Measurements from ENCODE around the gene SLC49A4. TPM values are rescaled to one million over a fixed set of nuclear protein-coding genes. Genes with fewer than 3 reads are reported as not detected.
"Not testable (repeated sequence)": the region's sequence is repeated elsewhere in the genome, so short reads cannot be mapped to it uniquely, and the experiment has no call there.

Gene SLC49A4
- total RNA-seq (2014; rRNA removed; shearing (Covaris generic)), result 11.7 and 12.6 TPM in 2 replicates
- 8.7 and 13.9 TPM in 2 replicates for polyA plus RNA-seq (2014; cell fraction: nucleus; rRNA removed)

- peak; percentile 58 for DNase-seq (ENCODE audit: extremely low read depth, low read depth)
Observed at GRCh38 chr3:122794779-122795673, at the start of gene SLC49A4. Gene SLC49A4, plus strand, starts transcription at chr3:122795069. Its CDS starts 124 bp downstream, at chr3:122795193.

GRCh38 chr3:122745369-122746021 is 49.4 kb upstream of the SLC49A4 start:
- peak; percentile 15 for DNase-seq (ENCODE audit: extremely low read depth, low read depth)

- DNase-seq (ENCODE audit: extremely low read depth, low read depth), result not testable (repeated sequence)
Observed at GRCh38 chr3:122747295-122747694, 47.6 kb upstream of the SLC49A4 start.

- DNase-seq (ENCODE audit: extremely low read depth, low read depth), result no peak
Observed at GRCh38 chr3:122748347-122748746, 46.5 kb upstream of the SLC49A4 start.

DNA sequence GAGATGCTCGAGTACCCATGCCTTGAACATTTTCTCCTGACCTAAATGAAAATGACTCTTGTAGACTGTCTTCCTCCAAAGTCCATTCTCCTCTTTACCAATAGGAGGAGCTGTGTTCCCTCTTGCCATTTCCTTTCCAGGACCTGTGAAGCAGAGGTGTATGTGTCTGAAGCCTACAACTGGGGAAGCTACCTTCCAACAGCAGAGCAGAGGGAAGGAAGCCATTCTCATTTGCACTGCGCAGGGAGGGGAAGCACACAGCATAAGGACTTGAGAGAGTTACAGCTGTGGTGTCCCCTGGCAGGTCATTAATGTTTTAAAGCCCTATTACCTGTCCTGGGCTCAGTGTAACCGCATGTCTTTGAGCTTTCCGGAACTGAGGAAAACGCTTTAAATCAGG is 39.9 kb upstream of the SLC49A4 start:
- DNase-seq (ENCODE audit: extremely low read depth, low read depth), result peak; percentile 27

DNA sequence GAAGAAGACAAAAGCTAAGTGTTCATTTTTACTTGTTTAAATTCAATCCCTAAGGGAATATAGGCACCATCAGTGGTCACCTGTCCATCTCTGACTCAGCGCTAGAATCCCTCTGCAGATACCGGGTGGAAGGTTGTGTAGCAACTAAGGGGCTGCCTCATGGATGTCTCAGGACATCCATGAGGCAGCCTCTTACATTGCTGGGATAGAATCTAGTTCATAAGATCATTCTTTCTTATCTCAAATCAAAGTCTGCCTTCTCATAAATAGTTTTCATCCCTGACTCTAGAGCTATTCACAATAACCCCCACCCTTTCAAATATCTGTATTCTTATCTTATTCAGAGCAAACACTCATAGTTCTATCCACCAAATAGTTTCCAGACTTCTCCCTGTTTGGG is 39.4 kb upstream of the SLC49A4 start:
- no peak for DNase-seq (ENCODE audit: extremely low read depth, low read depth)

DNA sequence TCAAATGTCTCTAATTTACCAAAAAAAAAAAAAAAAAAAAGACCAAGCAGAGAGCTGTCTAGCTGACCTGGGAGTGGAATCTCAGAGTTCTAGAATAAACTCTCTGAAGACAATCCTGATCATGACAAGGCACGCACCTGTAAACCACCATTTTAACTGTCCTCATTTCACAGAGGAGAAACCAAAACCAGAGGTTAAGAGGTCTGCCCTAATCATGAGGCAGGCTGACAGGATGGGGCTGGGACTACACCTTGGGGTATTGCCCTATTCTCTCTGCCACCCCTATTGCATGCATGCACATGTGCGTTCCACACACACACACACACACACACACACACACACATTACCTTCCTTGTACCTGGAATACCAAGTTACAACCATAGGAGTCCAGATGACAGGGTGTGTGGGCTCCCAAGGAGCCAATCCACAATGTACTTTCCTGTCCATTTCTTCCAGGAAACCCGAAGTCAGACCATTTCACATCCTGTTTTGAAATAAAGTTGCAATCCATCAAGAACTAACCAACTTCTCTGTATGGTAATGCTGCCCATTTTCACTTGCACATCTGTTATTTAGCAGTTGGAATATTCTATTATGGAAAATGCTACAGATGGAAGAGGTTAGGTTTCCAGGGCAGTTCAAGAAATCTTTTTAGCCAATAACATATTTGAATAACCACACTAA is 35.9 kb upstream of the SLC49A4 start:
- DNase-seq (ENCODE audit: extremely low read depth, low read depth), result no peak

DNA sequence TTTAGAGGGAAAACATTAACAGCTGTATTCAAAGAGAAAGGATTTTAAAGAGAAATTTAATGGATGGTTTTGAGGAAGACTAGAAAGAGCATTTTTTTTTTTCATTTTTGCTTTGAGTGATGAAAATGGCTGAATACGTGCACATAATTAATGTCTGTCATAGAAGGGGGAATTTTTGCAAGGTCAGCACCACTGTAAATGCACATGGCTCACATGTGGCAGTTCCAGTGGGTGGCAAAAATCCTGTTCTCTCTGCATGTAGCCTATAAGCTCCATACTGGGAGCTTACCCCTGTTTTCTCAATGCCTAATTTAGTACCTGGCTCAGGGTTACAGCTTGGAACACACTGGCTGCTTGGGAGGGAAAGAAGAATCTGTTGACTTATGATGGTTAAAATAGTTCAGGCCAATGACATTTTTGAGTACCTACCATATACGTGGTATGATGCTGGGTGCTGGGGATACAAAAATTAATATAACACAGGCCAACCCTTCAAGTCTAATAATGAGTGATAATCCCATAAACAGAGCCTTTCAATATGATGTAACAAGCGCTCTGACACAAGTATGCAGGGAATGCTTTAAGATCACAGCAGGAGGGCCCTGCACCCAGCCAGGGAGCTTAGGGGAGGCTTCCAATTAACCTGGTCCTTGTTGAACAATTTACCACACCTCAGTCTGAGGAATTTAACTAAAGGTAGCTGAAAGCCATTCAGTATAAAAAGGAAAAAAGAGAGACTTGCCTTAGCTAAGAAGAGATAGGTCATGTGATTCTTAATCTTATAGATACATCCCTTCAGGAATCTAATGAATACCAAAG is 34.2 kb upstream of the SLC49A4 start:
- no peak for DNase-seq (ENCODE audit: extremely low read depth, low read depth)

DNA sequence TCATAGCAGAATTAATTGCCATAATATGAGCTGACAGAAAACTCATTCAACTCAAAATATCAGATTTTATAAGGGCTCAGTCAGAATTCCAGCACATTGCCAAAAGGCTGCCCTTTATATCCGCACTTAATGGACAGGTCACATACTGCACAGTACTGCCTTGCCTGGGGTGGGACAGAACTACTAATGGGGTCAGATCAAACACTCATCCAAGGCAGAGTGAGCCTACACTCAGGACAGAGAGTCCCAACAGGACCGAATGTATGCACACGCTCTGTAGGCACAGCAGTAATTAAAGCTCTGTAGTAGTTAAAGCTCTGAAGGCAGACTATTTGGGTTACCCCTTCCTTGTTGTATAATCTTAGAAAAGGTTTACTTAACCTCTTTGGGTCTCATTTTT is 28.4 kb upstream of the SLC49A4 start:
- DNase-seq (ENCODE audit: extremely low read depth, low read depth), result no peak

DNA sequence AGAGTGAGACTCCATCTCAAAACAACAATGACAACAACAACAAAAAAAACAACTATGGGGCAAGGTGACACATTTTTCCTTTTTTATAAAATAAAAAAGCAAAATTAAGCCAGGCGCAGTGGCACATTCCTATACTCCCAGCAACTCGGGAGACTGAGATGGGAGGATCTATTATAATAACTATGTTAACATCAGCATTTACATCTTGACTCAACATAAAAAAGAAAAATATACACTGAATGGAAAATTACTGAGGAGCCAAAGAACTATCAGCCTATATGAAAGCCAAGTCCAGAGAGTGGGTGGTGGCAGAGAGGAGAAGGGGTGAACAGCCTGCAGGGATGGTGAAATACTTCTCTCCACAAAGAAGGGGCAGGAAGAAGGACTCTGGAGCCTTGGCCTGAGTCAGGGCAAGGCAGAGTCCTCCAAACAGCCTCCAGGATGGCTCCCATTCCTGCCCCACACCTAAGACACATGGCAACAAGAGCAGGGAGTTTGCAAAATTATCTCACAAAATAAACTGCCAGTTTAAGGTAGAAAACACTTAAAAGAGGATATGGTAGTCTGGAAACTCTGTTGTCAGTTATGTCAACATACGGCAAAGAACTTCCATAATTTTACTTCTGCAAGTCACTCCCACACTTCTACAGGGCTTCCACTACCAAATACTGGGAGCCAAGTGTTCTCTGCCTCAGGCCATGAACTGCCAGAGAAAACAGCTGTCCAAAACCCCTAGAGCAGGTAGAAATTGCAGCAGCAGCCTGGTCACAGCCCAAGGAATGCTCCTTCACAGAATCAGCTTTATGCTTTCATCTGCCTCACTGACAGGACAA is 27.1 kb upstream of the SLC49A4 start:
- DNase-seq (ENCODE audit: extremely low read depth, low read depth), result no peak

GRCh38 chr3:122770521-122771202 is 24.2 kb upstream of the SLC49A4 start:
- DNase-seq (ENCODE audit: extremely low read depth, low read depth), result no peak

DNA sequence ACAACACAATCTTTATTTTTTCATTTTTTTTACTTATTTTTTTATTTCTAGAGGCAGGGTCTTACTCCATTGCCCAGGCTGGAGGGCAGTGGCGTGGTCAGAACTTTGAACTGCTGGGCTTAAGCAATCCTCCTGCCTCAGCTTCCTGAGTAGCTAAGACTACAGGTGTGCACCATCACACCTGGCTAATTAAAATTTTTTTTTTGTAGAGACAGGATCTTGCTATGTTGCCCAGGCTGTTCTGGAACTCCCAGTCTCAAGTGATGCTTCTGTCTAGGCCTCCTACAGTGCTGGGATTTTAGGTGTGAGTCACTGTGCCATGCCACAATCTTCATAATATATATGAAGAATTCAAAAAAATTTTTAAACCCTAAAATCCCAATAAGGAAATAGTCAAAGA is 22.0 kb upstream of the SLC49A4 start:
- no peak for DNase-seq (ENCODE audit: extremely low read depth, low read depth)

- DNase-seq (ENCODE audit: extremely low read depth, low read depth), result no peak
Observed at GRCh38 chr3:122773944-122774509, 20.8 kb upstream of the SLC49A4 start.

- DNase-seq (ENCODE audit: extremely low read depth, low read depth), result peak; percentile 51
Observed at GRCh38 chr3:122774564-122774963, 20.3 kb upstream of the SLC49A4 start.

DNA sequence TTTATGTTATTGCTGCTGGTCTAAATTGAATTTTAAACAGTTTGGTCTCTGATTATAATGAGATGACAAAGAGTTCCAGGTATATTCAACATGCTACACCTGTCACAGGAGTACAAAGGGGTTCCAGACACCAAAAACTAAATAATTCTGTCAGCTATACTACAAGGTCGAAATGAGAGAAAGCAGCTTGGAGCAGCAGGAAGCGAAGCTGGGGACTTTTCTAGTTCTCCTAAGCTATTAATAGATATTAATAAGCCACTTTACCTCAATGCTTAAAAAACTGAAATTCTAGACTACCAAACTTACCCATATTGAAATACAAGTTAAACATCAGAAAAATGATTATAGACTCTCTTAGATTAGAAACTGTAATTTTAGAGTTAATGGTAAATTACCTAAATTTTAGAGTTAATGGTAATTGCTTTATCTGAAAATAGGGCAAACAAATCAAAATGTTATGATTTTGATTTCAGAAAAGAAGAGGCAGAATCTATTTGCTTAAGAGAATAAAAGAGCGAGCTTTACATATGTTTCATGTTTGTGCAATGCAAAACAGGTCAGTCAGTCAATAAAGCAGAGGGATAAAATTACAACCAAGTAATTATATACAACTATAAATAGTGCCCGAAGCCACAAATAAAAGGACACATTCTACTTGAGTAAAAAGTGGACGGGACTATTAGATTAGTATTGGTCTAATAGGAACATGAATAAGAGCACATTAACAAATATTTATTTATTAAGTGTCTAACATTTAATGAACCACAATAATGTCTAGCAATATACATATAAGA is 18.0 kb upstream of the SLC49A4 start:
- no peak for DNase-seq (ENCODE audit: extremely low read depth, low read depth)

DNA sequence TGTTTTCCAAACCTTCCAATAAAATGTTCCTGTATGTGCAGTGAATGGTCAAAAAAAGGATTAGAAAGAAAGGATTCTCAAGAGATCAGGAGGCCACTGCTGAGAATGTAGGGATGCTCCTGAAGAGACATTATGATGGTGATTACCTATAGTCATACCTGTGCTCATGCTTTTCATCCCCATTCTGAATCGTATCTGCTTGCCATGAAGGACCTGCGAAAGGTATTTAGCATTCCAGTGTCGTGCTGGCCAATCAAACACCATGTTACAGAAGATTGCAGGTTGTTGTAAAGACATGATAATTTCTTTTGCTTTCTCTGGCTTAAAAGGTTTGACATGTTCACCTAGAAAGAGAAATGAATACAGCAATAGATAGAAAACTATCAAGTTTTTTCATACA is 17.3 kb upstream of the SLC49A4 start:
- no peak for DNase-seq (ENCODE audit: extremely low read depth, low read depth)

- no peak for DNase-seq (ENCODE audit: extremely low read depth, low read depth)
Observed at GRCh38 chr3:122782804-122783203, 12.1 kb upstream of the SLC49A4 start.

- DNase-seq (ENCODE audit: extremely low read depth, low read depth), result no peak
Observed at GRCh38 chr3:122784436-122784835, 10.4 kb upstream of the SLC49A4 start.
